ENCODE results near the gene CCBE1. TPM values are rescaled to one million over a fixed set of nuclear protein-coding genes. Genes with fewer than 3 reads are reported as not detected.

CCBE1 gene
- total RNA-seq, 1 donor from 2014 or later: 4.1 TPM

GRCh38 chr18:59609654-59610053 is 87.6 kb downstream of the CCBE1 start:
- FAIRE-seq: no peak
- H3K9me3 ChIP-seq (ENCODE audit: insufficient read depth, low read depth, low read length): no peaks in the 10 kb centered on the region
- H3K4me1 Mint-ChIP-seq (ENCODE audit: low read depth, unreplicated experiment): peaks cover 3% of the 10 kb centered on the region

DNA sequence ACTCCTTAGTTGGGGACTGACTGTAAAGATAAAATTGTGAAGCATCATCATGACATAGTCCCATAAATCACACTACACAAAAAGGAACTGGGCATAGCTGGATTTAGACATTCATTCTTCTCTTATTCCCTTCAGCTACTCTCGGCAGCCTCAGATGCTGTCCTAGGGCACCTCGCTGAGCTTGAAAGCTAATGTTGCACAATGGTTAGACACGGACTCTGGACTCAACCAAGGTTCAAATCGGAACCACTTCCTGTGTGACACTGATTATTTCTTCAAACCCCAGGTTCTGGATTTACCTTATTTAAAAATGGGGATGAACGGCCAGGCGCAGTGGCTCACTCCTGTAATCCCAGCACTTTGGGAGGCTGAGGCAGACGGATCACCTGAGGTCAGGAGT is 89.8 kb downstream of the CCBE1 start:
- H3K36me3 ChIP-seq (ENCODE audit: insufficient read depth, low read length): no peaks in the 10 kb centered on the region
- peaks cover 15% of the 10 kb centered on the region for H3K27me3 Mint-ChIP-seq (ENCODE audit: low read depth, unreplicated experiment)
- DNase-seq (ENCODE audit: low read depth) (no peak), FAIRE-seq (no peak)
- no peak overlapping the region for H3K4me3 ChIP-seq (ENCODE audit: insufficient read depth, low read depth, low read length)
- no peaks in the 10 kb centered on the region for H3K9me3 Mint-ChIP-seq (ENCODE audit: unreplicated experiment)
- peaks cover 4% of the 10 kb centered on the region for H4K20me1 ChIP-seq (ENCODE audit: insufficient read depth, low read length)
- H3K4me2 ChIP-seq (ENCODE audit: low read length): no peak overlapping the region
- H2AFZ ChIP-seq (ENCODE audit: low read depth, low read length): no peak overlapping the region
- peaks cover 3% of the 10 kb centered on the region for H3K4me1 Mint-ChIP-seq (ENCODE audit: low read depth, unreplicated experiment)
- peaks cover 7% of the 10 kb centered on the region for H3K4me1 ChIP-seq (ENCODE audit: insufficient read depth, low read length)
- H3K79me2 ChIP-seq (ENCODE audit: insufficient read depth, low read length): no peaks in the 10 kb centered on the region
- no peaks in the 10 kb centered on the region for H3K36me3 Mint-ChIP-seq (ENCODE audit: low read depth, unreplicated experiment)
- H3K4me3 Mint-ChIP-seq (ENCODE audit: unreplicated experiment): no peak overlapping the region
- no peak overlapping the region for H3K27ac Mint-ChIP-seq (ENCODE audit: unreplicated experiment)
- H3K27me3 ChIP-seq (ENCODE audit: insufficient read depth, low read length): no peaks in the 10 kb centered on the region
- H3K9me3 ChIP-seq (ENCODE audit: insufficient read depth, low read depth, low read length): no peaks in the 10 kb centered on the region
- TF ChIP-seq, protein P1, sequence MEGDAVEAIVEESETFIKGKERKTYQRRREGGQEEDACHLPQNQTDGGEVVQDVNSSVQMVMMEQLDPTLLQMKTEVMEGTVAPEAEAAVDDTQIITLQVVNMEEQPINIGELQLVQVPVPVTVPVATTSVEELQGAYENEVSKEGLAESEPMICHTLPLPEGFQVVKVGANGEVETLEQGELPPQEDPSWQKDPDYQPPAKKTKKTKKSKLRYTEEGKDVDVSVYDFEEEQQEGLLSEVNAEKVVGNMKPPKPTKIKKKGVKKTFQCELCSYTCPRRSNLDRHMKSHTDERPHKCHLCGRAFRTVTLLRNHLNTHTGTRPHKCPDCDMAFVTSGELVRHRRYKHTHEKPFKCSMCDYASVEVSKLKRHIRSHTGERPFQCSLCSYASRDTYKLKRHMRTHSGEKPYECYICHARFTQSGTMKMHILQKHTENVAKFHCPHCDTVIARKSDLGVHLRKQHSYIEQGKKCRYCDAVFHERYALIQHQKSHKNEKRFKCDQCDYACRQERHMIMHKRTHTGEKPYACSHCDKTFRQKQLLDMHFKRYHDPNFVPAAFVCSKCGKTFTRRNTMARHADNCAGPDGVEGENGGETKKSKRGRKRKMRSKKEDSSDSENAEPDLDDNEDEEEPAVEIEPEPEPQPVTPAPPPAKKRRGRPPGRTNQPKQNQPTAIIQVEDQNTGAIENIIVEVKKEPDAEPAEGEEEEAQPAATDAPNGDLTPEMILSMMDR (IDR thresholded peaks at IDR 0.05; ENCODE audit: insufficient read depth, low read depth, low read length): no peak
- no peak for TF ChIP-seq EZH2 (IDR thresholded peaks at IDR 0.05; ENCODE audit: insufficient read depth, low read length)
- H3K27ac ChIP-seq (ENCODE audit: low read depth, low read length): no peak overlapping the region
- H3K9ac ChIP-seq (ENCODE audit: low read length): no peak overlapping the region

More at GRCh38 chr18:59609654-59610053, 87.6 kb downstream of the CCBE1 start:
- H3K36me3 ChIP-seq (ENCODE audit: insufficient read depth, low read length): no peaks in the 10 kb centered on the region
- H3K4me2 ChIP-seq (ENCODE audit: low read length): no peak overlapping the region
- DNase-seq (ENCODE audit: low read depth): no peak
- no peak for TF ChIP-seq EZH2 (IDR thresholded peaks at IDR 0.05; ENCODE audit: insufficient read depth, low read length)
- TF ChIP-seq, protein P1 (IDR thresholded peaks at IDR 0.05; ENCODE audit: insufficient read depth, low read depth, low read length): no peak
- H3K27ac ChIP-seq (ENCODE audit: low read depth, low read length): no peak overlapping the region
- H3K27me3 Mint-ChIP-seq (ENCODE audit: low read depth, unreplicated experiment): peaks cover 6% of the 10 kb centered on the region
- no peak overlapping the region for H3K9ac ChIP-seq (ENCODE audit: low read length)
- H3K27ac Mint-ChIP-seq (ENCODE audit: unreplicated experiment): no peak overlapping the region
- H3K4me3 ChIP-seq (ENCODE audit: insufficient read depth, low read depth, low read length): no peak overlapping the region
- H3K36me3 Mint-ChIP-seq (ENCODE audit: low read depth, unreplicated experiment): no peaks in the 10 kb centered on the region
- no peak overlapping the region for H3K4me3 Mint-ChIP-seq (ENCODE audit: unreplicated experiment)
- no peaks in the 10 kb centered on the region for H3K9me3 Mint-ChIP-seq (ENCODE audit: unreplicated experiment)
- H2AFZ ChIP-seq (ENCODE audit: low read depth, low read length): no peak overlapping the region
- H3K4me1 ChIP-seq (ENCODE audit: insufficient read depth, low read length): peaks cover 7% of the 10 kb centered on the region
- H3K79me2 ChIP-seq (ENCODE audit: insufficient read depth, low read length): no peaks in the 10 kb centered on the region
- peaks cover 4% of the 10 kb centered on the region for H4K20me1 ChIP-seq (ENCODE audit: insufficient read depth, low read length)
- no peaks in the 10 kb centered on the region for H3K27me3 ChIP-seq (ENCODE audit: insufficient read depth, low read length)

DNA sequence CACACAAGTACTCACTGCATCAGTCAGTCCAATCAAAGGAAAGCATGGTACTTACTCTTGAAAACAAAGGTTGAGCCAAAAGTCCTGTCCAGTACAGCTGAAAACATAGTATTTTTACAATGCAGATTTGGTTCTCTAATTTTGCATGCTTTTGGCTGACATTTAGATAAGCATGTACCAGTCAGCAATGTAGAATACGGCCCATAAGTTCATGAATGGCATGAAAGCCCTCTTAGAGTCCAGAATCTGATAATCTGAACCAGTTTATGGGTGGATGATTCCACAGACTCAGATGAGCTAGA is 90.2 kb downstream of the CCBE1 start:
- Histone ChIP-seq H3K4me1 (ENCODE audit: insufficient read depth, low read length) (peaks cover 7% of the 10 kb centered on the region), H4K20me1 (ENCODE audit: insufficient read depth, low read length) (peaks cover 4% of the 10 kb centered on the region), H3K4me2 (ENCODE audit: low read length) (no peak overlapping the region), H3K27ac (ENCODE audit: low read depth, low read length) (no peak overlapping the region), H3K27me3 (ENCODE audit: insufficient read depth, low read length) (no peaks in the 10 kb centered on the region), H3K9me3 (ENCODE audit: insufficient read depth, low read depth, low read length) (no peaks in the 10 kb centered on the region), H3K9ac (ENCODE audit: low read length) (no peak overlapping the region), H3K4me3 (ENCODE audit: insufficient read depth, low read depth, low read length) (no peak overlapping the region), H3K36me3 (ENCODE audit: insufficient read depth, low read length) (no peaks in the 10 kb centered on the region), H3K79me2 (ENCODE audit: insufficient read depth, low read length) (no peaks in the 10 kb centered on the region), H2AFZ (ENCODE audit: low read depth, low read length) (no peak overlapping the region)
- DNase-seq (ENCODE audit: low read depth): no peak
- no peak for FAIRE-seq
- TF ChIP-seq, protein P1 (IDR thresholded peaks at IDR 0.05; ENCODE audit: insufficient read depth, low read depth, low read length): no peak
- no peak for TF ChIP-seq EZH2 (IDR thresholded peaks at IDR 0.05; ENCODE audit: insufficient read depth, low read length)
- Mint-ChIP-seq H3K4me1 (ENCODE audit: low read depth, unreplicated experiment) (peaks cover 3% of the 10 kb centered on the region), H3K4me3 (ENCODE audit: unreplicated experiment) (no peak overlapping the region), H3K27me3 (ENCODE audit: low read depth, unreplicated experiment) (peaks cover 15% of the 10 kb centered on the region), H3K36me3 (ENCODE audit: low read depth, unreplicated experiment) (no peaks in the 10 kb centered on the region), H3K9me3 (ENCODE audit: unreplicated experiment) (no peaks in the 10 kb centered on the region), H3K27ac (ENCODE audit: unreplicated experiment) (no peak overlapping the region)
